HG02798 (cell line): ENCODE data around the gene GINS2.

Source experiments
- ATAC-seq: cut with Tn5 transposase; IDR thresholded peaks from one replicate; pipeline ENCODE4 v1.9.1; 2021; ENCODE audit warnings: mild to moderate bottlenecking; ENCODE audit not compliant: unreplicated experiment, poor library complexity

GINS2 gene

GRCh38 chr16:85695196-85696128 is 6.7 kb upstream of the GINS2 start:
- ATAC-seq = no peak

GRCh38 chr16:85690469-85691064 is 1.8 kb upstream of the GINS2 start:
- no peak for ATAC-seq

GRCh38 chr16:85689950-85690320 is 1.2 kb upstream of the GINS2 start:
- ATAC-seq = no peak

DNA sequence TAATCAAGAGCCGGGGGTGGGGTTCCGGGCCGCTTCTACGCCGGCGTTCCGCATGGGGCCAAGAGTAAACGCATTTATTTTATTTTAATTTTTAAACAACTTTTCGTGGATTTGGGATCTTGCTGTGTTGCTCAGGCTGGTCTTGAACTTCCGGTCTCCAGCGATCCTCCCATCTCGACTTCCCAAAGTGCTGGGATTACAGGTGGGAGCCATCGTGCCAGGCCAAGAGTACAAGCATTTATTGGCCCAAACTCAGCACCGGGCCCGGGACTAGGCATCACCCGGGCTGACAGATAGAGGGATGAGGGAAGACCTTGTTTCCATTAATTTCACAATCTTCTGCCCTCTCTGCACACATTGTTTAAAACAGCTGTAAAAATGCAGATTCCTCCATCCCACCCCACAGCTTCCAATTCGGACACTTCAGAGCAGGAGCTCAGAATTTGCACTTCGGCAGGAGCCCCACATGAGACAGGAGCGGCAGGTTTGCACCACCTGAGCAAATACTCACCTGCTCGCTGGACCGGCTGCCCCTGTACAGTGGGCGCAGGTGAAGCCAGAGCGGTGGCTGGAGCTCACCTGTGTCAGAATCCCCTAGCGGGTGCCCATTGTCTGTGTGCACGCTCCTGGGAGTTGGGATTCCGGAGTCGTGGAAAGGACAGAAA is 663 bp upstream of the GINS2 start:
- ATAC-seq = no peak

- ATAC-seq = no peak
Measured at GRCh38 chr16:85687651-85688471, 893 bp downstream of the GINS2 start.

GRCh38 chr16:85686912-85687591 is 1.7 kb downstream of the GINS2 start:
- ATAC-seq = no peak

GRCh38 chr16:85685251-85685650 is 3.5 kb downstream of the GINS2 start:
- no peak for ATAC-seq

DNA sequence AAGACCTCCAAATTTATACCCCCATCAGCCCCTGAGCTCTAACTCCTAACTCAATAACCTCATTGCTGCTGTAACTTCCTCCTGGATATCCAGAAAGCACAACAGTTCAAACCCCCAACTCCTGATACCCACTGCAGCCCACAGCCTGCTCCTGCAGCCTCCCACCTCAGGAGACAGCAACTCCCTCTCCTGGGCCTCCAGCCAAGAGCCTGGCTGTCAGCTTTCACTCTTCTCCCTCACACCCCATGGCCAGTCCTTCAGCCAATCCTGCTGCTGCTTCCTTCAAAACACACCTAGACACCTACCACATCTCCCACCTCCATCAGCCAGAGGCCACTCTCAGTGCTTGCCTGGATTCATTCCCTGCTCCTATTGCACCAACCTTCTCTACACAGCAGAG is 5.4 kb downstream of the GINS2 start:
- no peak for ATAC-seq

DNA sequence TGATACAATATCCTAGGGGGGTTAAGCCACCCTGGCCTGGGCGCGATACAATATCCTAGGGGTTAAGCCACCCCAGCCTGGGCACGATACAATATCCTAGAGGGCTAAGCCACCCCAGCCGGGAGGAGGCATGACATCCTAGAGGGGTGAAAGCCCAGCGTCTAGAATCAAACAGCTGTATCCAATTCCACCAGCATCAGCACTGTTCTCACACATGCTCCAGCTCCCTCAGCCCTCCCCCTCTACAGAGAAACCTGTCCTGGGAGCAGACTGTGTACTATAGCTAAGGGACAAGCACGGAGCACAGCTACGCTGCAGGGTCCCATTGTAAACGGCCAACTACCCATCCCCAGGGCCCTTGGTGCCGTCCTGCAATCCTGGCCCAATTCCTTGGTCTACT is 6.2 kb downstream of the GINS2 start:
- ATAC-seq = no peak

DNA sequence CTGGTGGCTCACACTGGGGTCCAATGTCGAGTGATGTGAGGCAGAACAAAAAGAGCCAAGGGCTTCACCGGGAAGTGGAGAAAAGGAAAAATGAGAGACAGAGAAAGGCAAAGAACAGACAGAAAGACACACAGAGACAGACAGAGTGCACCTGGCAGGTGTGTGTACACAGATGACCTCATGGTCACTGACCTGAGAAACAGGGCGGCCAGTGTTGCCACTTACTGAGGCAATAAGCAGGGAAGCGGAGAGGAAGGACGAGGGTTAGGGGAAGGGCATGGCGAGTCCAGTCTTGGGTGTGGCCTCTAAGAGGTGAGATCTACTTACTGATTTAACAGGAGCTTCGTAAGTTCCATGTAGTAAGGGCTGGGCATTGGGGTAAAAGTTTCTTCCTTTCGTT is 7.5 kb downstream of the GINS2 start:
- no peak for ATAC-seq

GRCh38 chr16:85680352-85680944 is 8.3 kb downstream of the GINS2 start:
- no peak for ATAC-seq

DNA sequence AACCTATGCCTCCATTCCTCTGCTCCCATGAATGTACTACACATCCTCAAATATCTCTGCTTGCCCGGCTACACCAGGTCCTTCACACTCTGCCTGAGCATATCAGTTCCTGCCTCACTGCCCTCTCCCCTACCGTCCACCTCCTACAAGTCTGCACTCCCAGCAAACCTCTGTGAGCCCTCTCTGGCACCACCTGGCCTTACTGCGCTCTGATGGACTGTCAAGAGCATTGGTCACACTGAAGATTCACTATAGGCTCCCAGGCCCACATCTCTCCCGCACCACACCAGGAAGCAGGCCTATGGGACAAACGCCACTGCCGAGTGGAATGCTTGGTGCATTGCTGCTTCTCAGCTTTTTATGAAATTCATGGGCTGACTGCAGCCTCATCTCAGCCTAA is 8.9 kb downstream of the GINS2 start:
- ATAC-seq = no peak

DNA sequence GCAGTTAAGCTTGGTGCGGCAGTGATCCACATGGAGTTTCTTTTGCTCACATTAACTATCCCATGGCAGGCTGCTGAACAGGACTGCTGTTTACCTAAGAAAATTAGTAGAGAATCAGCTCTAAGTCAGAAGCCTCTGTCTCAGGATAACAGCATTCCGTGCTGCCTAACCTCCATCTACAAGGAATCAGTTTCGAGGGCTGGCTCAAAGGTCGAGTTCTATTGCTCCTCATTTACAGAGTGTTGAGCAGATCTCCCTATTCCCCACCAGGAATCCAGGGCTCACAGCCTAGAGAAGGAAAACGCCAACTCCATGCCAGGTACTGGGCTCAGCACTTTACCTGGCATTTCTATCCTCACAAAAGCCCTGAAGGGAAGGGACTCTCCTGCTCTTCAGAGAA is 9.9 kb downstream of the GINS2 start:
- ATAC-seq = no peak

GRCh38 chr16:85678016-85678415 is 10.7 kb downstream of the GINS2 start:
- ATAC-seq = no peak

GRCh38 chr16:85677383-85677967 is 11.3 kb downstream of the GINS2 start:
- no peak for ATAC-seq

DNA sequence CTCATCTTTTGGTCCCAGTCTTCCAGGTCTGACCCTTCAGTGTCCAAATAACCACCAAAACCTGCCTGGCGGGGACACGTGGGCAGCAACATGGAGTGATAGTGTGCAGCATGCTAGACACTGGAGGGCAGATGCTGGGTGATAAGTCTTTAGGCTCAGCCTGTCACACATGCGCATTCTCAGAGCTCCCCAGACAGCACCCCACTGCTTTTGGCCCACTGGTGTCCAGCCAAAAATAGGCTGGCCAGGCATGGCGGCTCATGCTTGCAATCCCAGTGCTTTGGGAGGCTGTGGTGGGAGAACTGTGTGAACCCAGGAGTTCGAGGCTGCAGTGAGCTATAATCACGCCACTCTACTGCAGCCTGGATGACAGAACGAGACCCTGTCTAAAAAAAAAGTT is 12.3 kb downstream of the GINS2 start:
- ATAC-seq = no peak

DNA sequence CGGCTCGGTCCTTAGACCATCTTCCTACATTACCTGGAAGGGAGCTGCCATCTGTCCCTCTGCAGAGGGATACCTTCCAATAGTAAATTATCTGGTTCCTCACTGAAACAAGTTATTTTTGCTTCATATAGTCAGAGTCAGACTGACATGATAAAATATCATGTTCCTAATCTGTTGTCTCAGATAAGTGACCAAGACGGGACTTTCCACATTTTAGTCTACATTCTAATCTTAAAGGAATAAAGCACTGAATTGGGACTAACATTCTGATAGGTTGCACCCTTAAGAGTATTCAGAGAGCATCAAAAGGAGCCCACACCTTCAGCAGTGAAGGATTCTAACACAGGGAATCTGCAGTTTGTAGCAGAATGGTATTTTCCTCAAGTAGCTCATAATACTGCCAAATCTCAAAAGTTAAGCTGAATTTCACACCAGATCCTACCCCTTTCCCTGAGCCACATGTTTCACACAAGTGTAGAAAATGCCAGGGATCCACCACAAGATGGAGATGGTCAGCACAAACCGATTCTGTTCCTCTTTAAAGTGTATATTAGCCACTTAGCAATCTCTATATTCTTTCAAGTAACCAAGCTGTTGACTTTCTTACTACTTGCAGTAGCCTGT is 13.4 kb downstream of the GINS2 start:
- no peak for ATAC-seq

DNA sequence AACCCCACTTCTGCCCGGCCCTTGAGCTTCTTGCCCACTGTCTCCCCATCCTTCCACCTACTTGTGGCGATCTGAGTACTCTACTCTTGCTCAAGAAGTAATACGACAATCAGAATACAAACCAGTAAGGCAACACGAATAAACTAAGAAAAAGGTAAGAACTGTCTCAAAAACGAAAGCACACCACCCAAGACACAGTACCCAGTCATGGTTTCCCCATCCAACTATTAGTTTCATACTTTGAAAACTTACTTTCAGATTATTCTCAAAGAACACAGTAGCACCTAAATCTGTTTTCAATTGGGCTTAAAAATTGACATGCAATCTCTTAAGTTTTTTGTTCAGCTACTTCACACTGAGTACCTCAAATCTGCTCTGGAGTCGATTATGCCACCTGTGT is 13.9 kb downstream of the GINS2 start:
- no peak for ATAC-seq

- ATAC-seq = no peak
Measured at GRCh38 chr16:85674418-85674755, 14.4 kb downstream of the GINS2 start.
